ENCODE measurements around the gene RNH1. TPM values are rescaled to one million over a fixed set of nuclear protein-coding genes. Genes with fewer than 3 reads are reported as not detected.

Gene RNH1
- total RNA-seq, 1 experiment from 2014 or later = 345 TPM

DNA sequence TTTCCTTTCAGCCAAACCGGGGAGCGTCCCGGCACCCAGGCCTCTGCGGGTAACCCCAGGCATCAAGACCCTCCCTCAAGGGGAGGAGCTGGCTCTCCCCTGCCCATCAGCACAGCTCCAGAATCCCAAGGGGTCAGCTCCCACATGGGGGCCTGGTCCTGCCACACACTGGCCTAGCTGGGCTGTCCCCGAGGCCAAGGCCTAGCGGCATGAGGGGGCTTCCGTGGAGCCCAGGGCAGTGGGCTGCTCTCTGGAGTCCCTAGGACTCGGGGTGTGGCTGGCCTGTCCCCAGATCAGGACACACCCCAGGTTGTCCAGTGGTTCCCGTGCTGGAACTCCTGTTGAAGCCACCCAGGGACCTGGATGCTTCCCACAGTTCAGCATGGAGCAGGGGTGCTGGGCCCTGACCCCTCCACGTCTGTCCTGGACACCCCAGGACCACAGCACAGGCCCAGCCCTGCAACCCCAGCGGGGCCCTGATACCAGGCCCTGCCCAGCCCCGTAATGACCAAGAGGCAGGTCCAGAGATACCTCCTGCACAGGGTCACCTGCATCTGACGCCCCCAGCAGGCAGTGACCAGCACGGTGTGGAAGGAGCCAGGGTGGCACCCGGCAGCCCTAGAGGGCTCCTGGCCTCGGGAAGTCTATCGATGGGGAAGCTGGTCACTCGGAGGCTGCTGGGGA is 22.8 kb upstream of the RNH1 start:
- TF ChIP-seq SIN3A (IDR thresholded peaks at IDR 0.05; ENCODE audit: borderline replicate concordance, insufficient read depth, low read depth, low read length) = no peak
- no peak for TF ChIP-seq POLR2AphosphoS5 (IDR thresholded peaks at IDR 0.05; ENCODE audit: low read depth, low read length)
- no peak for TF ChIP-seq CTCF (IDR thresholded peaks at IDR 0.05)
- no peak for TF ChIP-seq REST (IDR thresholded peaks at IDR 0.05; ENCODE audit: insufficient read depth in 1 of 2, low read depth in 2 of 2, low read length in 1 of 2)
- no peak for TF ChIP-seq TCF7L2 (IDR thresholded peaks at IDR 0.05; ENCODE audit: low read depth, low read length)
- intact Hi-C loops (cut with micrococcal nuclease; ENCODE audit: unreplicated experiment) = no loop called here
- no TSS peak for BruUV-seq (replicated peaks)
- in situ Hi-C loops (cut with HindIII; ENCODE audit: low pct_unique_long_range_greater_than_20kb, low sequenced_read_pairs) = no loop called here
- POLR2A ChIA-PET = no interaction called here
- Histone ChIP-seq H3K4me1 (ENCODE audit: control insufficient read depth, insufficient read depth, low read length) (peaks cover 14% of the 10 kb centered on the region), H3K36me3 (ENCODE audit: control insufficient read depth, insufficient read depth, low read length) (peaks cover 3% of the 10 kb centered on the region; the same call in 1 of the 2 replicates), H3K9me3 (ENCODE audit: control insufficient read depth, insufficient read depth, low read depth, low read length) (no peaks in the 10 kb centered on the region), H3K27me3 (ENCODE audit: control insufficient read depth, insufficient read depth, low read length) (no peaks in the 10 kb centered on the region), H3K27ac (ENCODE audit: low read length) (no peak overlapping the region), H3K4me3 (ENCODE audit: low read depth in 2 of 2, low read length in 2 of 2) (no peak overlapping the region)
- CTCF ChIA-PET = no interaction called here
- ATAC-seq (no peak), DNase-seq (ENCODE audit: low read depth, low spot score) (no peak)

DNA sequence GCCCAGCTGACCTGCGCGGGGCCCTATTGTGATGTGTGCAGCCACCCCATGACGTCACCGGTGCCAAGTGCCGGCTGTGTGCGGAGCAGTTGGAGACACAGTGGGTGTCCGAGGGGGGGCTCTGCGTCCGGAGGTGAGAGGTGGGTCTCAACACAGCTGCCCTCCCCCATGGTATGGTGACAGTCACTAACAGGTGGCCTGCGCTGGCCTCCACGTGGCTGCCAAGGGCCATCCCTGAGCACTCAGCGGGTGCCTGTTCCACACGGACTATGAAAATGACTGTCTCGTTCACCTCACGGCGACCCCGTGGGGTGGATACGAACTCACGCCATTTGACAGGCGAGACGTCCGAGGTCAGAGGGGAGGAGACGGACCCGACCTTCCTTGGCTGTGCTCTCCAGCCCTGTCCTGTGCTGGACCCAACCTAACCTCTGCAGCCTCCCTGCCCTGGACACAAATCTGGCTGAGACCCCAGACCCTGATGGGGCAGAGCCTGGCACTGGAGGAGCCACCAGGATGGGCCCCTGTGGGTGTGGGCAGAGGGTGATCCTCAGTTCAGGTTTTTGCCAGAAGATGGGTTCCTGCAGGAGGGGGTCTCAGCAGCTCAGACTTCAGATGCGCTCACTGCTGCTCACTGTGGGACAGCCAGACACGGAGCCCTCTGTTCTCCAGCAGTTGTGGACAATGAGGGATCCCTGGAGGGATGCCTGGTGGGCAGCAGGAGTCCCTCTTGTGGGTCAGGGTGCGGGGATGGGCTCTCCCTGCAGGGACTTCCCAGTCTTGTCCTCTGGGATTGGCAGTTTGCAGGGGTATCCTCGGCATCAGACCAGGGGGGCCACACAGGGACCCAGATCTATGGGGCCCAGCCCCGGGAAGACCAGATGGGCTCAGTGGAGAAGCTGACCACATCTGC is 22.0 kb upstream of the RNH1 start:
- H3K27me3 ChIP-seq (ENCODE audit: control insufficient read depth, insufficient read depth, low read length) = no peaks in the 10 kb centered on the region
- intact Hi-C loops (cut with micrococcal nuclease; ENCODE audit: unreplicated experiment) (no loop called here), in situ Hi-C loops (cut with HindIII; ENCODE audit: low pct_unique_long_range_greater_than_20kb, low sequenced_read_pairs) (no loop called here)
- H3K4me1 ChIP-seq (ENCODE audit: control insufficient read depth, insufficient read depth, low read length) = peaks cover 10% of the 10 kb centered on the region
- CTCF ChIA-PET = no interaction called here
- DNase-seq (ENCODE audit: low read depth, low spot score) (no peak), ATAC-seq (0 out of 2 replicates have a peak, but pooled peaks have one; percentile 3)
- no TSS peak for BruUV-seq (replicated peaks)
- POLR2A ChIA-PET = no interaction called here
- no peaks in the 10 kb centered on the region for H3K9me3 ChIP-seq (ENCODE audit: control insufficient read depth, insufficient read depth, low read depth, low read length)
- no peak overlapping the region for H3K27ac ChIP-seq (ENCODE audit: low read length)
- no peak overlapping the region for H3K4me3 ChIP-seq (ENCODE audit: low read depth in 2 of 2, low read length in 2 of 2)
- TF ChIP-seq CTCF (IDR thresholded peaks at IDR 0.05) = no peak
- no peak for TF ChIP-seq POLR2AphosphoS5 (IDR thresholded peaks at IDR 0.05; ENCODE audit: low read depth, low read length)
- TF ChIP-seq SIN3A (IDR thresholded peaks at IDR 0.05; ENCODE audit: borderline replicate concordance, insufficient read depth, low read depth, low read length) = no peak
- no peak for TF ChIP-seq TCF7L2 (IDR thresholded peaks at IDR 0.05; ENCODE audit: low read depth, low read length)
- no peak for TF ChIP-seq REST (IDR thresholded peaks at IDR 0.05; ENCODE audit: insufficient read depth in 1 of 2, low read depth in 2 of 2, low read length in 1 of 2)
- peaks cover 3% of the 10 kb centered on the region; the same call in 1 of the 2 replicates for H3K36me3 ChIP-seq (ENCODE audit: control insufficient read depth, insufficient read depth, low read length)

Data from Panc1 (cell line).